HepG2 (cell line): ENCODE results near the gene NAPG. TPM values are rescaled to one million over a fixed set of nuclear protein-coding genes. Genes with fewer than 3 reads are reported as not detected.

ENCODE experiments used
- ATAC-seq: fragments of 200-7000 bp; cut with Tn5 transposase; 3 replicates; pipeline ENCODE4 v1.9.1; 2020; ENCODE audit warnings: mild to moderate bottlenecking, moderate library complexity
- BruUV-seq: library from RNA; stranded (reverse); fragments of 400-500 nt; replicated peaks from 2 replicates; lab custom pipeline; 2021; lab: Mats Ljungman, UMichigan
- CTCF ChIA-PET: fragments of 300-600 bp; formaldehyde crosslinking; extraction: SDS; loops from one replicate; lab custom pipeline; 2021; ENCODE audit warnings: low total read pairs, inconsistent platforms, low intra/inter-chr PET ratio; lab: Yijun Ruan, JAX
- POLR2A ChIA-PET: fragments of 350-600 bp; sonication (Branson Sonifier 250); formaldehyde crosslinking; loops from one replicate; lab custom pipeline; 2020; ENCODE audit warnings: antibody characterized with exemption, inconsistent platforms; lab: Yijun Ruan, JAX
- DNase-seq: peaks from one replicate; pipeline ENCODE4 v3.0.0-alpha.2; 2015; ENCODE audit warnings: low spot score
- FAIRE-seq: peaks from 3 replicates; lab custom pipeline; 2011; peaks lifted over from hg19 to GRCh38; lab: Jason Lieb, UNC
- H2AFZ ChIP-seq: one replicate; pipeline ENCODE4 v1.6.1; 2011; ENCODE audit warnings: low read length, inconsistent platforms
- H3K27ac ChIP-seq: fragments of 300-600 bp; 3 replicates; pipeline ENCODE4 v1.8.0; 2011; ENCODE audit warnings: mixed run types, mild to moderate bottlenecking, mixed read lengths, low read length, inconsistent platforms; ENCODE audit not compliant: insufficient read depth; ENCODE audit errors: extremely low read length
- H3K27me3 ChIP-seq, 2 experiments: fragments of 200-600 bp in 1 of 2; 2 replicates in 1 of 2; 3 replicates in 1 of 2; pipeline versions ENCODE4 v1.6.0 to v1.8.0; 2011; ENCODE audit warnings: low read length in 2 of 2, mild to moderate bottlenecking in 2 of 2, moderate library complexity in 2 of 2, inconsistent platforms in 1 of 2; ENCODE audit not compliant: insufficient read depth in 2 of 2, control insufficient read depth in 1 of 2
- H3K36me3 ChIP-seq, 2 experiments: fragments of 200-600 bp in 1 of 2; replicated peaks in 1 of 2; 2 replicates in 1 of 2; 3 replicates in 1 of 2; pipeline versions ENCODE4 v1.5.1 to v1.8.0; 2011; ENCODE audit warnings: low read length in 2 of 2, inconsistent platforms in 1 of 2; ENCODE audit not compliant: insufficient read depth in 2 of 2, control insufficient read depth in 1 of 2
- H3K4me1 ChIP-seq: 2 replicates; pipeline ENCODE4 v1.5.1; 2012; ENCODE audit warnings: low read length, inconsistent platforms; ENCODE audit not compliant: insufficient read depth
- H3K4me2 ChIP-seq: 2 replicates; pipeline ENCODE4 v1.6.0; 2011; ENCODE audit warnings: low read depth, low read length, inconsistent platforms
- H3K4me3 ChIP-seq, 3 experiments: fragments of 200-600 bp in 1 of 3; sonication (generic), shearing (Covaris generic) in 1 of 3; replicated peaks in 1 of 3; 2 replicates each; pipeline ENCODE4 v1.5.1; 2011 to 2016; ENCODE audit warnings: low read length in 3 of 3, inconsistent platforms in 2 of 3, low read depth in 2 of 3, mild to moderate bottlenecking in 2 of 3, control low read depth in 1 of 3, mixed read lengths in 1 of 3; ENCODE audit not compliant: insufficient read depth in 1 of 3
- H3K79me2 ChIP-seq: one replicate; pipeline ENCODE4 v1.6.1; 2011; ENCODE audit warnings: low read length, inconsistent platforms; ENCODE audit not compliant: insufficient read depth
- H3K9ac ChIP-seq: 2 replicates; pipeline ENCODE4 v1.6.0; 2011; ENCODE audit warnings: mild to moderate bottlenecking, low read depth, low read length, inconsistent platforms; ENCODE audit not compliant: insufficient read depth
- H3K9me3 ChIP-seq: 2 replicates; pipeline ENCODE4 v1.5.1; 2012; ENCODE audit warnings: mild to moderate bottlenecking, low read length
- H4K20me1 ChIP-seq: 2 replicates; pipeline ENCODE4 v1.6.0; 2011; ENCODE audit warnings: inconsistent platforms, mild to moderate bottlenecking, low read length, moderate library complexity; ENCODE audit not compliant: insufficient read depth
- MED13 ChIP-seq: sonication (generic); formaldehyde crosslinking; IDR thresholded peaks from 2 replicates; pipeline ENCODE4 v1.5.0; 2020; ENCODE audit warnings: missing genetic modification reagents
- SIN3B ChIP-seq: fragments of 150-350 bp; IDR thresholded peaks from 2 replicates; pipeline ENCODE4 v1.6.1; 2014; ENCODE audit warnings: low read length
- SNRNP70 ChIP-seq: fragments of 200-400 bp; formaldehyde crosslinking; IDR thresholded peaks from 2 replicates; pipeline ENCODE4 v1.6.1; 2017; ENCODE audit warnings: mild to moderate bottlenecking, low read depth, low read length, moderate library complexity
- SOX6 ChIP-seq, 2 experiments: fragments of 450-650 bp in 1 of 2; sonication (generic) in 1 of 2; formaldehyde crosslinking in 1 of 2; IDR thresholded peaks; 2 replicates each; pipeline versions ENCODE4 v1.4.0 to v1.6.1; 2017 to 2020; ENCODE audit warnings: antibody characterized with exemption in 1 of 2, mild to moderate bottlenecking in 1 of 2, missing genetic modification reagents in 1 of 2
- ZNF296 ChIP-seq: sonication (generic); formaldehyde crosslinking; conservative IDR thresholded peaks from 2 replicates; pipeline ENCODE4 v1.5.0; 2020; ENCODE audit warnings: mild to moderate bottlenecking, missing genetic modification reagents
- ZNF543 ChIP-seq: sonication (generic); formaldehyde crosslinking; IDR thresholded peaks from 2 replicates; pipeline ENCODE4 v1.4.0; 2020; ENCODE audit warnings: mild to moderate bottlenecking, missing genetic modification reagents
- ZSCAN21 ChIP-seq: sonication (generic); formaldehyde crosslinking; IDR thresholded peaks from 2 replicates; pipeline ENCODE4 v1.8.0; 2022; ENCODE audit warnings: mild to moderate bottlenecking, missing genetic modification reagents, moderate library complexity, borderline replicate concordance
- WGBS: methylation state at CpG from one replicate; pipeline ENCODE4 v1.1.6; 2017; ENCODE audit warnings: low lambda C conversion rate; 5-methylcytosine and 5-hydroxymethylcytosine counted together
- in situ Hi-C: cut with HindIII; loops from 2 replicates; pipeline ENCODE4 v1.10.0; 2017; ENCODE audit warnings: low pct_unique_long_range_greater_than_20kb; ENCODE audit not compliant: extremely low pct_ligation_motif_present
- intact Hi-C: fragments of 100-400 bp; cut with micrococcal nuclease; formaldehyde crosslinking; loops from one replicate; pipeline ENCODE4 v1.10.0; 2022; ENCODE audit not compliant: unreplicated experiment
- polyA plus RNA-seq, 8 experiments: library from polyadenylated mRNA; depleted of rRNA in 3 of 8; stranded (reverse) in 7 of 8; unstranded in 1 of 8; fragments of >200 nt; fragmentation: Illumina TruSeq in 4 of 8; extraction: Trizol in 4 of 8; gene quantifications; 2 replicates each; pipeline versions ENCODE4 v1.2.1 to v1.2.3, GENCODE V29; 2011 to 2016; ENCODE audit warnings: low read depth in 4 of 8, missing spikeins in 1 of 8, mixed read lengths in 1 of 8; ENCODE audit not compliant: insufficient read depth in 1 of 8
- total RNA-seq, 5 experiments: library from RNA; depleted of rRNA; stranded (reverse); fragments of >200 nt; fragmentation: Illumina TruSeq; extraction: Trizol; gene quantifications; 2 replicates each; pipeline ENCODE4 v1.2.3, GENCODE V29; 2016; ENCODE audit warnings: low read depth in 1 of 5
- TF ChIP-seq, protein P1 (sequence below): sonication (generic); formaldehyde crosslinking; IDR thresholded peaks from 2 replicates; pipeline ENCODE4 v1.4.0; 2020; ENCODE audit warnings: missing genetic modification reagents, mild to moderate bottlenecking, borderline replicate concordance

Gene NAPG
- total and polyA plus RNA-seq, 2 of the 13 experiments (the other 11 are each of a cell fraction or from before 2014, with no cell fraction given), result 19.8 to 34.4 TPM

DNA sequence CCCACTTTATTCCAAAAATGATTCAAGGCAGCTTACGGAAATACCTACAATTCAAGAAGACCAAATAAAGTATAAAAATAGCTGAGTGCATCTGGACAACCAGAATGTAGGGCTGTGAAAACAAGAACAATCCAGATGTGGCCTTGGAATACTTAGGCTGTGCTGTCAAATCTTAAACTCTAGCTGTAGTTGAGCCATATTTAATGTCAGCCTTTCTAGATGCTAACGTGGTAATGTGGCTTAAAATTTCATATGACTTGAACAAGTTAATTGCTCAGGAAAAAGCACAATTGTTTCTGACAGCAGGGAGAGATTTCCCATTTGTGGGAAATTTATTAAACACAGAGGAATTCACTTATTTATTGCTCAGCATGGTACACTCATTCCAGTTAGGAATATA is 14.6 kb upstream of the NAPG start:
- Histone ChIP-seq H3K79me2 (no peaks in the 10 kb centered on the region), H3K27ac (no peak overlapping the region), H3K4me2 (no peak overlapping the region), H4K20me1 (no peaks in the 10 kb centered on the region), H3K27me3 (peaks cover 2 to 14% of the 10 kb centered on the region in 2 experiments; a peak in 3 of 5 replicates), H3K9ac (no peak overlapping the region), H3K9me3 (peaks cover 9% of the 10 kb centered on the region; the same call in 1 of the 2 replicates), H3K4me3 (no peak overlapping the region), H3K36me3 (no peaks in the 10 kb centered on the region), H2AFZ (no peak overlapping the region), H3K4me1 (no peaks in the 10 kb centered on the region)
- no peak for FAIRE-seq
- no peak for ATAC-seq
- WGBS, result 47% methylated on average over 2 of the region's 2 CpGs
- BruUV-seq, result no TSS peak
- in situ Hi-C loops (no loop called here), intact Hi-C loops (no loop called here)
- ChIA-PET CTCF (no interaction called here), POLR2A (no interaction called here)
- DNase-seq, result no peak
- TF ChIP-seq, protein P1, sequence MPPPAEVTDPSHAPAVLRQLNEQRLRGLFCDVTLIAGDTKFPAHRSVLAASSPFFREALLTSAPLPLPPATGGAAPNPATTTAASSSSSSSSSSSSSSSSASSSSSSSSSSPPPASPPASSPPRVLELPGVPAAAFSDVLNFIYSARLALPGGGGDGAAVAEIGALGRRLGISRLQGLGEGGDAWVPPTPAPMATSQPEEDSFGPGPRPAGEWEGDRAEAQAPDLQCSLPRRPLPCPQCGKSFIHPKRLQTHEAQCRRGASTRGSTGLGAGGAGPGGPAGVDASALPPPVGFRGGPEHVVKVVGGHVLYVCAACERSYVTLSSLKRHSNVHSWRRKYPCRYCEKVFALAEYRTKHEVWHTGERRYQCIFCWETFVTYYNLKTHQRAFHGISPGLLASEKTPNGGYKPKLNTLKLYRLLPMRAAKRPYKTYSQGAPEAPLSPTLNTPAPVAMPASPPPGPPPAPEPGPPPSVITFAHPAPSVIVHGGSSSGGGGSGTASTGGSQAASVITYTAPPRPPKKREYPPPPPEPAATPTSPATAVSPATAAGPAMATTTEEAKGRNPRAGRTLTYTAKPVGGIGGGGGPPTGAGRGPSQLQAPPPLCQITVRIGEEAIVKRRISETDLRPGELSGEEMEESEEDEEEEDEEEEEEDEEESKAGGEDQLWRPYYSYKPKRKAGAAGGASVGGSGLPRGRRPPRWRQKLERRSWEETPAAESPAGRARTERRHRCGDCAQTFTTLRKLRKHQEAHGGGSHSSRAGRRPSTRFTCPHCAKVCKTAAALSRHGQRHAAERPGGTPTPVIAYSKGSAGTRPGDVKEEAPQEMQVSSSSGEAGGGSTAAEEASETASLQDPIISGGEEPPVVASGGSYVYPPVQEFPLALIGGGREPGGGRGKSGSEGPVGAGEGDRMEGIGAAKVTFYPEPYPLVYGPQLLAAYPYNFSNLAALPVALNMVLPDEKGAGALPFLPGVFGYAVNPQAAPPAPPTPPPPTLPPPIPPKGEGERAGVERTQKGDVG (CRISPR knock-in tag), result no peak
- TF ChIP-seq MED13 (no peak), ZSCAN21 (CRISPR knock-in tag) (no peak), ZNF296 (no peak), SIN3B (no peak), ZNF543 (CRISPR knock-in tag) (no peak), SNRNP70 (no peak), SOX6 (IDR thresholded peaks at IDR 0.05) (no peak), SOX6 (CRISPR knock-in tag; IDR thresholded peaks at IDR 0.05) (no peak)
